CD4-positive, alpha-beta T cell treated with Interleukin-1 beta for 1 hour (primary cell): Measurements from ENCODE around the gene NOL6.

Experiments used
- DNase-seq, 2 donors: peaks; one replicate each; pipeline ENCODE4 v3.0.0-alpha.2; 2020 to 2022

Gene NOL6

GRCh38 chr9:33447799-33448553, 25.7 kb downstream of the NOL6 start:
- no peak for DNase-seq

GRCh38 chr9:33446946-33447798, 26.6 kb downstream of the NOL6 start, which contains the start of gene AQP3:
AQP3 (minus strand) TSS chr9:33447593; CDS start chr9:33447530, 63 bp downstream.
- peak; percentile 77 to 83 for DNase-seq

GRCh38 chr9:33446240-33446945, 27.3 kb downstream of the NOL6 start:
- DNase-seq = peak; percentile 42 to 69

- peak; percentile 36 to 48 for DNase-seq
Observed at GRCh38 chr9:33445389-33446239, 28.1 kb downstream of the NOL6 start.

- no peak for DNase-seq
Observed at GRCh38 chr9:33443464-33444154, 30.1 kb downstream of the NOL6 start.

- no peak for DNase-seq
Observed at GRCh38 chr9:33443047-33443446, 30.7 kb downstream of the NOL6 start.

GRCh38 chr9:33442125-33442524, 31.6 kb downstream of the NOL6 start:
- no peak for DNase-seq

- no peak for DNase-seq
Observed at GRCh38 chr9:33440609-33441008, 33.1 kb downstream of the NOL6 start.

- no peak for DNase-seq
Observed at GRCh38 chr9:33440204-33440603, 33.5 kb downstream of the NOL6 start.

GRCh38 chr9:33439731-33440130, 34.0 kb downstream of the NOL6 start:
- no peak for DNase-seq

GRCh38 chr9:33438926-33439680, 34.6 kb downstream of the NOL6 start:
- DNase-seq = no peak

GRCh38 chr9:33437898-33438297, 35.8 kb downstream of the NOL6 start:
- DNase-seq = no peak

- no peak for DNase-seq
Observed at GRCh38 chr9:33437205-33437604, 36.5 kb downstream of the NOL6 start.

GRCh38 chr9:33436445-33436844, 37.3 kb downstream of the NOL6 start:
- DNase-seq = no peak

- no peak for DNase-seq
Observed at GRCh38 chr9:33435821-33436277, 37.9 kb downstream of the NOL6 start.

GRCh38 chr9:33434317-33435105, 39.2 kb downstream of the NOL6 start:
- DNase-seq = no peak

- no peak for DNase-seq
Observed at GRCh38 chr9:33433871-33434270, 39.9 kb downstream of the NOL6 start.

GRCh38 chr9:33431420-33431819, 42.3 kb downstream of the NOL6 start:
- no peak for DNase-seq

- DNase-seq = no peak
Observed at GRCh38 chr9:33430942-33431341, 42.8 kb downstream of the NOL6 start.
